Activated T-cell treated with anti-CD3 and anti-CD28 coated beads for 48 hours (primary cell): ENCODE data around the gene GRIN2A.
"Not testable (repeated sequence)": the region's sequence is repeated elsewhere in the genome, so short reads cannot be mapped to it uniquely, and the experiment has no call there.

Experiments used
- DNase-seq: peaks from one replicate; pipeline ENCODE4 v3.0.0-alpha.2; 2020; ENCODE audit warnings: low read depth

The GRIN2A gene

GRCh38 chr16:9911989-9912388, 270.2 kb downstream of the GRIN2A start:
- no peak for DNase-seq

- no peak for DNase-seq
These were observed 271.0 kb downstream of the GRIN2A start for GRCh38 chr16:9911231-9911630.

GRCh38 chr16:9909072-9909825, 273.0 kb downstream of the GRIN2A start:
- no peak for DNase-seq

- no peak for DNase-seq
These were observed 273.6 kb downstream of the GRIN2A start for GRCh38 chr16:9908613-9909012.

- no peak for DNase-seq
These were observed 274.5 kb downstream of the GRIN2A start for GRCh38 chr16:9907752-9908151.

GRCh38 chr16:9906218-9906617, 276.0 kb downstream of the GRIN2A start:
- DNase-seq, result no peak

GRCh38 chr16:9904526-9904925, 277.7 kb downstream of the GRIN2A start:
- no peak for DNase-seq

- DNase-seq, result no peak
These were observed 281.7 kb downstream of the GRIN2A start for GRCh38 chr16:9900576-9900975.

- no peak for DNase-seq
These were observed 283.7 kb downstream of the GRIN2A start for GRCh38 chr16:9898555-9898954.

GRCh38 chr16:9898124-9898523, 284.1 kb downstream of the GRIN2A start:
- DNase-seq, result no peak

GRCh38 chr16:9895817-9896216, 286.4 kb downstream of the GRIN2A start:
- no peak for DNase-seq

GRCh38 chr16:9885876-9886275, 296.4 kb downstream of the GRIN2A start:
- DNase-seq, result no peak

- DNase-seq, result no peak
These were observed 296.8 kb downstream of the GRIN2A start for GRCh38 chr16:9885467-9885866.

GRCh38 chr16:9875981-9876380, 306.2 kb downstream of the GRIN2A start:
- not testable (repeated sequence) for DNase-seq

GRCh38 chr16:9874219-9874618, 308.0 kb downstream of the GRIN2A start:
- no peak for DNase-seq

- DNase-seq, result no peak
These were observed 311.3 kb downstream of the GRIN2A start for GRCh38 chr16:9870962-9871361.

- no peak for DNase-seq
These were observed 312.5 kb downstream of the GRIN2A start for GRCh38 chr16:9869776-9870175.

- no peak for DNase-seq
These were observed 313.6 kb downstream of the GRIN2A start for GRCh38 chr16:9868606-9869149.

GRCh38 chr16:9867176-9867575, 315.1 kb downstream of the GRIN2A start:
- no peak for DNase-seq

GRCh38 chr16:9864461-9864860, 317.8 kb downstream of the GRIN2A start:
- DNase-seq, result no peak

GRCh38 chr16:9862327-9862726, 319.9 kb downstream of the GRIN2A start:
- DNase-seq, result no peak

- no peak for DNase-seq
These were observed 321.4 kb downstream of the GRIN2A start for GRCh38 chr16:9860876-9861275.

GRCh38 chr16:9859701-9860327, 322.4 kb downstream of the GRIN2A start:
- no peak for DNase-seq

GRCh38 chr16:9854675-9855074, 327.6 kb downstream of the GRIN2A start:
- no peak for DNase-seq
